ENCODE measurements around the gene MUC3A. TPM values are rescaled to one million over a fixed set of nuclear protein-coding genes. Genes with fewer than 3 reads are reported as not detected.

Gene MUC3A
- total and polyA plus RNA-seq, 8 donors, result 0.53 to 8.7 (median 2.0) TPM

- FAIRE-seq, result peak; percentile 90
- H3K4me3 ChIP-seq, result no peak overlapping the region
- H3K36me3 ChIP-seq, result no peaks in the 10 kb centered on the region
- H3K27me3 ChIP-seq, result no peaks in the 10 kb centered on the region
- no peaks in the 10 kb centered on the region for H3K9me3 ChIP-seq
- ATAC-seq, result peak; percentile 59 to 80 (median 74)
- no peak for TF ChIP-seq CTCF (IDR thresholded peaks at IDR 0.05)
- peak overlapping the region in 1 of 4 donors; percentile 52 for H3K27ac ChIP-seq
- intact Hi-C loops (cut with DNase I), result no loop called here
- DNase-seq, result no peak
- peaks cover 0 to 7% (median 3%) of the 10 kb centered on the region in 3 donors for H3K4me1 ChIP-seq
- 50 to 51% methylated on average over 9 of the region's 9 CpGs for WGBS, 2 donors
Measured at GRCh38 chr7:100942045-100942774, 7.1 kb upstream of the MUC3A start.

GRCh38 chr7:100943693-100944092, 5.6 kb upstream of the MUC3A start:
- H3K36me3 ChIP-seq, result no peaks in the 10 kb centered on the region
- H3K4me1 ChIP-seq, result peaks cover 0 to 7% (median 3%) of the 10 kb centered on the region in 3 donors
- intact Hi-C loops (cut with DNase I), result no loop called here
- H3K27me3 ChIP-seq, result no peaks in the 10 kb centered on the region
- FAIRE-seq (no peak), ATAC-seq (no peak), DNase-seq (no peak)
- no peak overlapping the region for H3K4me3 ChIP-seq
- WGBS, 2 donors, result 73 to 78% methylated on average over 5 of the region's 5 CpGs
- H3K27ac ChIP-seq, result no peak overlapping the region
- H3K9me3 ChIP-seq, result no peaks in the 10 kb centered on the region
- no peak for TF ChIP-seq CTCF (IDR thresholded peaks at IDR 0.05)

GRCh38 chr7:100944138-100944537, 5.2 kb upstream of the MUC3A start:
- ATAC-seq (no peak), FAIRE-seq (no peak), DNase-seq (no peak)
- intact Hi-C loops (cut with DNase I), result no loop called here
- Histone ChIP-seq H3K36me3 (no peaks in the 10 kb centered on the region), H3K27ac (no peak overlapping the region), H3K27me3 (no peaks in the 10 kb centered on the region), H3K4me3 (no peak overlapping the region), H3K4me1 (peaks cover 0 to 7% (median 3%) of the 10 kb centered on the region in 3 donors), H3K9me3 (no peaks in the 10 kb centered on the region)
- WGBS, 2 donors, result 77 to 82% methylated on average over 4 of the region's 4 CpGs
- TF ChIP-seq CTCF (IDR thresholded peaks at IDR 0.05), result no peak

- no peak for DNase-seq
- Histone ChIP-seq H3K4me3 (no peak overlapping the region), H3K27ac (no peak overlapping the region), H3K36me3 (no peaks in the 10 kb centered on the region), H3K4me1 (peaks cover 0 to 7% (median 3%) of the 10 kb centered on the region in 3 donors), H3K9me3 (no peaks in the 10 kb centered on the region), H3K27me3 (no peaks in the 10 kb centered on the region)
- no peak for ATAC-seq
- FAIRE-seq, result no peak
- TF ChIP-seq CTCF (IDR thresholded peaks at IDR 0.05), result no peak
- 90 to 93% methylated on average over 4 of the region's 4 CpGs for WGBS, 2 donors
- intact Hi-C loops (cut with DNase I), result no loop called here
Measured at GRCh38 chr7:100946111-100946510, 3.2 kb upstream of the MUC3A start.

- no peaks in the 10 kb centered on the region for H3K9me3 ChIP-seq
- no peak overlapping the region for H3K27ac ChIP-seq
- ATAC-seq (no peak), DNase-seq (no peak), FAIRE-seq (no peak)
- intact Hi-C loops (cut with DNase I), result no loop called here
- H3K27me3 ChIP-seq, result peaks cover 0 to 2% (median 0%) of the 10 kb centered on the region in 4 donors
- no peaks in the 10 kb centered on the region for H3K36me3 ChIP-seq
- no peak overlapping the region for H3K4me3 ChIP-seq
- 80 to 86% methylated on average over 11 of the region's 11 CpGs for WGBS, 2 donors
- TF ChIP-seq CTCF (IDR thresholded peaks at IDR 0.05), result no peak
- H3K4me1 ChIP-seq, result peaks cover 0 to 7% (median 3%) of the 10 kb centered on the region in 3 donors
Measured at GRCh38 chr7:100946766-100947365, 2.5 kb upstream of the MUC3A start.

All from pancreas (tissue), 10 donors.